ENCODE measurements around the gene ALLC. TPM values are rescaled to one million over a fixed set of nuclear protein-coding genes. Genes with fewer than 3 reads are reported as not detected.
A peak's percentile ranks its signal among the peaks of the same experiment; 100 is the strongest.

The ALLC gene
- total and polyA plus RNA-seq, 7 donors: not detected

GRCh38 chr2:3626812-3627499 lies 31.0 kb upstream of the ALLC start:
- intact Hi-C loops (cut with DNase I): no loop called here
- ATAC-seq (no peak), DNase-seq (peak in 1 of 2 donors; percentile 34)
- H3K9me3 ChIP-seq: no peaks in the 10 kb centered on the region
- no peaks in the 10 kb centered on the region for H3K36me3 ChIP-seq (ENCODE audit: insufficient read depth in 1 of 2, low read depth in 1 of 2)
- 84 to 92% (median 90%) methylated on average over 25 of the region's 25 CpGs for WGBS, 3 donors
- H3K27me3 ChIP-seq (ENCODE audit: insufficient read depth in 3 of 3, low read length in 2 of 3): no peaks in the 10 kb centered on the region
- no peaks in the 10 kb centered on the region for H3K4me1 ChIP-seq
- no peak for TF ChIP-seq CTCF (IDR thresholded peaks at IDR 0.05)
- no peak overlapping the region for H3K27ac ChIP-seq
- H3K4me3 ChIP-seq: no peak overlapping the region

GRCh38 chr2:3627500-3628100 lies 30.4 kb upstream of the ALLC start:
- no peak overlapping the region for H3K27ac ChIP-seq
- H3K27me3 ChIP-seq (ENCODE audit: insufficient read depth in 3 of 3, low read length in 2 of 3): no peaks in the 10 kb centered on the region
- no peaks in the 10 kb centered on the region for H3K4me1 ChIP-seq
- TF ChIP-seq CTCF (IDR thresholded peaks at IDR 0.05): no peak
- no peaks in the 10 kb centered on the region for H3K9me3 ChIP-seq
- H3K36me3 ChIP-seq (ENCODE audit: insufficient read depth in 1 of 2, low read depth in 1 of 2): no peaks in the 10 kb centered on the region
- intact Hi-C loops (cut with DNase I): no loop called here
- no peak for ATAC-seq
- 90 to 96% (median 93%) methylated on average over 21 of the region's 21 CpGs for WGBS, 3 donors
- DNase-seq: peak in 1 of 2 donors; percentile 38
- H3K4me3 ChIP-seq: no peak overlapping the region

- H3K9me3 ChIP-seq: no peaks in the 10 kb centered on the region
- H3K27ac ChIP-seq: no peak overlapping the region
- H3K36me3 ChIP-seq (ENCODE audit: insufficient read depth in 1 of 2, low read depth in 1 of 2): no peaks in the 10 kb centered on the region
- H3K4me1 ChIP-seq: no peaks in the 10 kb centered on the region
- intact Hi-C loops (cut with DNase I): no loop called here
- 84 to 87% (median 85%) methylated on average over 10 of the region's 10 CpGs for WGBS, 3 donors
- ATAC-seq: no peak
- TF ChIP-seq CTCF (IDR thresholded peaks at IDR 0.05): no peak
- DNase-seq: peak in 1 of 2 donors; percentile 43
- no peak overlapping the region for H3K4me3 ChIP-seq
- H3K27me3 ChIP-seq (ENCODE audit: insufficient read depth in 3 of 3, low read length in 2 of 3): no peaks in the 10 kb centered on the region
Observed at GRCh38 chr2:3628241-3628679, 29.7 kb upstream of the ALLC start.

- Histone ChIP-seq H3K4me3 (no peak overlapping the region), H3K4me1 (no peaks in the 10 kb centered on the region), H3K36me3 (ENCODE audit: insufficient read depth in 1 of 2, low read depth in 1 of 2) (no peaks in the 10 kb centered on the region), H3K9me3 (no peaks in the 10 kb centered on the region), H3K27ac (no peak overlapping the region), H3K27me3 (ENCODE audit: insufficient read depth in 3 of 3, low read length in 2 of 3) (no peaks in the 10 kb centered on the region)
- ATAC-seq (peak in 1 of 4 donors; percentile 48), DNase-seq (peak in 1 of 2 donors; percentile 40)
- WGBS, 3 donors: 21 to 29% (median 24%) methylated on average over 12 of the region's 12 CpGs
- TF ChIP-seq CTCF (IDR thresholded peaks at IDR 0.05): no peak
- intact Hi-C loops (cut with DNase I): no loop called here
Observed at GRCh38 chr2:3628800-3629199, 29.2 kb upstream of the ALLC start.

Data from psoas muscle (tissue), 8 donors.